ENCODE data around the gene ADGRE3.

ADGRE3 gene

DNA sequence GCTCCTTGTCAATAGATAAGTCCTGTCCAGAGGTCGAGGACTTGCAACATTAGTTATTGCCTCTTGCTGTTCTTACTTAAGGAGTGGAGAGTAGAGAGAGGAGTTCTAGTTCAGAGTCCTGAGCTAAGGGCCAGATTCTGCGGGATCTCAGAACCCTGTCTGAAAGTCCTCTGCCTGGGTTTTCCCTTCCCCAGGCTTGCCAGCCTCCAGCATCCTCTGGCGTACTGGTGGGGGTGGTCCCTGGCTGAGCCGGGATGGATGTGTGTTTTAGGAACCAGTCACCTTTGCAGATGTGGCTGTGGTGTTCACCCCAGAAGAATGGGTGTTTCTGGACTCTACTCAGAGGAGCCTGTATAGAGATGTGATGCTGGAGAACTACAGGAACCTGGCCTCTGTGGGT is 41.2 kb upstream of the ADGRE3 start:
- DNase-seq (ENCODE audit: low spot score) (no peak), ATAC-seq (ENCODE audit: low read depth) (no peak)
- Histone ChIP-seq H3K4me3 (ENCODE audit: severe bottlenecking) (no peak overlapping the region), H3K4me1 (ENCODE audit: insufficient read depth, poor library complexity, severe bottlenecking) (no peaks in the 10 kb centered on the region), H3K27me3 (ENCODE audit: insufficient read depth, poor library complexity, severe bottlenecking) (no peaks in the 10 kb centered on the region), H3K9me3 (ENCODE audit: severe bottlenecking) (peaks cover 33% of the 10 kb centered on the region), H3K36me3 (ENCODE audit: low read depth) (peaks cover 18% of the 10 kb centered on the region), H3K27ac (ENCODE audit: poor library complexity, severe bottlenecking) (no peak overlapping the region)
- no peak for TF ChIP-seq CTCF (IDR thresholded peaks at IDR 0.05; ENCODE audit: poor library complexity, severe bottlenecking)

DNA sequence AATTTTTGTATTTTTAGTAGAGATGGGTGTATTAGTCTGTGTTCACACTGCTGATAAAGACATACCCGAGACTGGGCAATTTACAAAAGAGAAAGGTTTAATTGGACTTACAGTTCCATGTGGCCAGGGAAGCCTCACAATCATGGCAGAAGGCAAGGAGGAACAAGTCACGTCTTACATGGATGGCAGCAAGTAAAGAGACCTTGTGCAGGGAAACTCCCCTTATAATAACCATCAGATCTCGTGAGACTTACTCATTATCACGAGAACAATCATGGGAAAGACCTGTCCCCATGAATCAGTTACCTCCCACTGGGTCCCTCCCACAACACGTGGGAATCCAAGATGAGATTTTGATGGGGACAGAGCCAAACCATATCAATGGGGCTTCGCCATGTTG is 29.8 kb upstream of the ADGRE3 start:
- no peak for TF ChIP-seq CTCF (IDR thresholded peaks at IDR 0.05; ENCODE audit: poor library complexity, severe bottlenecking)
- no peaks in the 10 kb centered on the region for H3K27me3 ChIP-seq (ENCODE audit: insufficient read depth, poor library complexity, severe bottlenecking)
- no peak overlapping the region for H3K27ac ChIP-seq (ENCODE audit: poor library complexity, severe bottlenecking)
- peaks cover 16% of the 10 kb centered on the region for H3K36me3 ChIP-seq (ENCODE audit: low read depth)
- H3K9me3 ChIP-seq (ENCODE audit: severe bottlenecking), result no peaks in the 10 kb centered on the region
- no peaks in the 10 kb centered on the region for H3K4me1 ChIP-seq (ENCODE audit: insufficient read depth, poor library complexity, severe bottlenecking)
- DNase-seq (ENCODE audit: low spot score), result no peak
- no peak for ATAC-seq (ENCODE audit: low read depth)
- H3K4me3 ChIP-seq (ENCODE audit: severe bottlenecking), result no peak overlapping the region

DNA sequence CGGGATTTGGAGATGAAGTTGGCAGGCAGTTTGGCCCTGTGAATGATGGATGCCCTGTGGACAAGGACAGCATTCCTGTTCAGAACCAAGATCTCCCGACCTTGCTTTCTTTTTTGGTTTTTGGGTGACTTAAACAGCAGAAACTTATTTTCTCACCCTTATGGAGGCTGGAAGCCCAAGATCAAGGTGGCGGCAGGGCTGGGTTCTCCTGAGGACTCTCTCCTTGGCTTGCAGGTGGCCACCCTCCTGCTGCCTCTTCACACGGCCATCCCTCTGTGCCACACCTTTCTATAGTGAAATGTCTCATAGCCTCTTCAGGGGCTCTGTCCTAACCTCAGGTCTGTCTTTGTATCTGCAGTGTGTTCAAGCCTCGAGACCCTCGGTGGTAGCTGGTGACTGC is 29.2 kb upstream of the ADGRE3 start:
- Histone ChIP-seq H3K36me3 (ENCODE audit: low read depth) (peaks cover 18% of the 10 kb centered on the region), H3K9me3 (ENCODE audit: severe bottlenecking) (no peaks in the 10 kb centered on the region), H3K4me1 (ENCODE audit: insufficient read depth, poor library complexity, severe bottlenecking) (no peaks in the 10 kb centered on the region), H3K4me3 (ENCODE audit: severe bottlenecking) (no peak overlapping the region), H3K27me3 (ENCODE audit: insufficient read depth, poor library complexity, severe bottlenecking) (no peaks in the 10 kb centered on the region), H3K27ac (ENCODE audit: poor library complexity, severe bottlenecking) (no peak overlapping the region)
- ATAC-seq (ENCODE audit: low read depth), result no peak
- TF ChIP-seq CTCF (IDR thresholded peaks at IDR 0.05; ENCODE audit: poor library complexity, severe bottlenecking), result no peak
- DNase-seq (ENCODE audit: low spot score), result no peak

DNA sequence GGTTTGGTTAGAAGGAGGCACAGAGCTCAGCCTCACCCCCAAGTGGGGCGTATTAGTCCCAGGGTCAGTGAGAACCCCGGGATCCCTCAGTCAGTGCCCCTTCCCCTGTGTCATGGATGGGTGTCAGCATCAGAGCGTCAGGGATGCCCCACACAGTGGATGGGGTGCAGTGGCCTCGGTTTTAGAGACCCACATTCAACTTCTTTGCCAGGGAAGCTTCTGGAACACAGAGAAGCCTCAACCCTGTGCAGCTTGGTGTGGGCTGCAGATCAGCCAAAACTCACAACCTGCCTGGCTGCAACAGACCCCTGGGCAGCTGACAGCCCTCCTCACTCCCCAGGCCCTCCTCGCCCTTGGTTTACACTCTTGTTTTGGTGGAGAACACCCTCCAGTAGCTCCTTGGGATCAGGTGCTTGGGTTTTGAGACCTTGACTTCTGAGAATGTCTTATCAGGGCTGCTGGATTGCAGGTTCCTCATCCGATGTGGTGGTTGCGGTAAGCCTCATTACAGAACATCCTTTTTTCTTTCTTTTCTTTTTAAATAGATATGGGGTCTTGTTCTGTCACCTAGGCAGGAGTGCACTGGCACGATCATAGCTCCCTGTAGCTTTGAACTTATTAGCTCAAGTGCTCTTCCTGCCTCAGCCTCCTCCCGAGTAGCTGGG is 26.2 kb upstream of the ADGRE3 start:
- no peak for TF ChIP-seq CTCF (IDR thresholded peaks at IDR 0.05; ENCODE audit: poor library complexity, severe bottlenecking)
- Histone ChIP-seq H3K4me1 (ENCODE audit: insufficient read depth, poor library complexity, severe bottlenecking) (no peaks in the 10 kb centered on the region), H3K36me3 (ENCODE audit: low read depth) (peaks cover 17% of the 10 kb centered on the region), H3K27ac (ENCODE audit: poor library complexity, severe bottlenecking) (no peak overlapping the region), H3K9me3 (ENCODE audit: severe bottlenecking) (no peaks in the 10 kb centered on the region), H3K27me3 (ENCODE audit: insufficient read depth, poor library complexity, severe bottlenecking) (no peaks in the 10 kb centered on the region), H3K4me3 (ENCODE audit: severe bottlenecking) (no peak overlapping the region)
- DNase-seq (ENCODE audit: low spot score) (no peak), ATAC-seq (ENCODE audit: low read depth) (no peak)

GRCh38 chr19:14699641-14700040 is 25.0 kb upstream of the ADGRE3 start:
- H3K27me3 ChIP-seq (ENCODE audit: insufficient read depth, poor library complexity, severe bottlenecking), result no peaks in the 10 kb centered on the region
- H3K4me3 ChIP-seq (ENCODE audit: severe bottlenecking), result no peak overlapping the region
- H3K36me3 ChIP-seq (ENCODE audit: low read depth), result peaks cover 17% of the 10 kb centered on the region
- no peak overlapping the region for H3K27ac ChIP-seq (ENCODE audit: poor library complexity, severe bottlenecking)
- H3K4me1 ChIP-seq (ENCODE audit: insufficient read depth, poor library complexity, severe bottlenecking), result no peaks in the 10 kb centered on the region
- no peak for TF ChIP-seq CTCF (IDR thresholded peaks at IDR 0.05; ENCODE audit: poor library complexity, severe bottlenecking)
- no peaks in the 10 kb centered on the region for H3K9me3 ChIP-seq (ENCODE audit: severe bottlenecking)
- DNase-seq (ENCODE audit: low spot score), result no peak
- ATAC-seq (ENCODE audit: low read depth), result 0 out of 3 replicates have a peak, but pooled peaks have one; percentile 40

Measured in RWPE2 (cell line).